H1 (cell line): ENCODE data around the gene ADSS1. TPM values are rescaled to one million over a fixed set of nuclear protein-coding genes. Genes with fewer than 3 reads are reported as not detected.

Source experiments
- BACH1 ChIP-seq: IDR thresholded peaks from 2 replicates; pipeline ENCODE4 v1.6.1; 2012; ENCODE audit warnings: low read length, improper control_type of control experiment
- E2F6 ChIP-seq: IDR thresholded peaks from 2 replicates; pipeline ENCODE4 v1.6.1; 2012; ENCODE audit warnings: inconsistent platforms
- MAFK ChIP-seq: IDR thresholded peaks from 2 replicates; pipeline ENCODE4 v1.6.1; 2012; ENCODE audit warnings: low read depth, mild to moderate bottlenecking, improper control_type of control experiment, low read length
- ZNF274 ChIP-seq: IDR thresholded peaks from 2 replicates; pipeline ENCODE4 v1.7.0; 2012; ENCODE audit warnings: low read length, borderline replicate concordance; ENCODE audit errors: extremely low read depth
- polyA plus RNA-seq, 7 experiments: library from polyadenylated mRNA; depleted of rRNA in 3 of 7; stranded (reverse) in 5 of 7; unstranded in 2 of 7; fragments of >200 nt in 5 of 7; fragments of 200-250 nt in 2 of 7; gene quantifications; 1 replicate in 5 of 7; 2 replicates in 1 of 7; 4 replicates in 1 of 7; pipeline versions ENCODE4 v1.2.1 to v1.2.3, GENCODE V29; 2011 to 2013; ENCODE audit warnings: missing spikeins in 2 of 7, mixed read lengths in 2 of 7
- total RNA-seq: library from RNA; stranded (reverse); fragmentation: NEBNext Ultra II Directional; extraction: Animal tissue kit (Norgen Biotek cat#: 25700); gene quantifications from 2 replicates; pipeline ENCODE4 v1.2.1, GENCODE V29; 2021

The ADSS1 gene
- total and polyA plus RNA-seq, 2 of the 8 experiments (the other 6 are each of a cell fraction or from before 2014, with no cell fraction given), result 7.1 to 7.9 TPM

- no peak for TF ChIP-seq MAFK
- TF ChIP-seq E2F6, result no peak
- no peak for TF ChIP-seq BACH1
- no peak for TF ChIP-seq ZNF274
These were observed 6.5 kb downstream of the ADSS1 start (continued) for GRCh38 chr14:104730487-104730886.
